ENCODE data around the gene INAFM1.

Gene INAFM1

DNA sequence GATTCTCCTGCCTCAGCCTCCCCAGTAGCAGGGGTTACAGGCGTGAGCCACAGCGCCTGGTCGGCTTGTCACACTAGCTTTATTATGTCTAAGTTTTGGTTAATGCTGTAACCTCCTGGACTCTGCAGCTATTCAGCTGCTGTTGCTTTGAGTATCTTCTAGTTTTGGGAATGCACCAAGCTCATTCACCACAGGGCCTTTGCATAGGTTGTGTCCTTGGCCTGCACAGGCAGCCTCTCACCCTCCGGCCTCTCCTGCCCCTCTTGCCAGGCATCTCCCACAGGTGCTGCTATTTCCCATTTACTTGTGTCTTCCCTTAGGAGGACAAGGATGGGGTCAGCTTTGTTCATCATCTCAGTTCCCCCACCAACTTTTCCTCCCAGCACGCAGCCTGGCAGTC lies 20.7 kb upstream of the INAFM1 start:
- Histone ChIP-seq H3K4me3 (ENCODE audit: low read length) (no peak overlapping the region), H3K4me2 (ENCODE audit: low read length) (no peak overlapping the region), H3K9me3 (ENCODE audit: control insufficient read depth, insufficient read depth, low read length) (no peaks in the 10 kb centered on the region)

DNA sequence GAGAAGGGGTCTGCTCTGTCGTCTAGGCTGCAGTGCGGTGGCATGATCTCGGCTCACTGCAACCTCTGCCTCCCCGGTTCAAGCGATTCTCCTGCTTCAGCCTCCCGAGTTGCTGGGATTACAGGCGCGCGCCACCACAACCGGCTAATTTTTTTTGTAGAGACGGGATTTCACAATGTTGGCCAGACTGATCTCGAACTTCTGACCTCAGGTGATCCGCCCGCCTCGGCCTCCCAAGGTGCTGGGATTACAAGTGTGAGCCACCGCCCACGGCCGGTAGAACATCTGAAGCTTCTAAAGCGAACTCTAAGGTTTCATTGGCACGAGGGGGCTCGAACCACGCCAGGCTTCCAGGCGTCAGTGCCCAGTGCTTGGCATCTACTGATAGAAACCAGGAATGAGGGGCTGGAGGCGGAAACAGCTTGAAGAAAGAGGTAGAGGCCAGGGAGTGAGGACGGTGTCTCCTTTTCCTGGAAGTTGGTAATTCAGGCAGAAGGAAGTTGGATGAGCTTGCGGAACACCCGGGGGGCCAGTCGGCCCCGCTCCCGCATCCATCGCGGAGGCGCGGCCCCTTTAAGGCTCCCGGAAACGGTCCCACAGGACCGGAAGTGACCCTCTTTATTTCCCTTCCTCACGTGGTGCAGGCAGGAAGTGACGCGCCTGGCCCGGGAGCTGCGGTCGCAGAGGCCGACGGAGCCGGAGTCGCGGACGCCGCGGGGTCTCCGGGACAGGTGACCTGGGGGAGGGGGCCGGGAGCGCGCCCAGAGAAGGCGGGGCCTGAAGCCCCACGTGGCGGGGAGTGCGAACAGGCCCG lies 18.6 kb upstream of the INAFM1 start, which contains the start of gene CCDC9:
CCDC9 (plus strand) TSS at position 647 of the 814 bp plus-strand sequence. CDS start 1,876 bp downstream, outside the sequence.
- Histone ChIP-seq H3K9me3 (ENCODE audit: control insufficient read depth, insufficient read depth, low read length) (no peaks in the 10 kb centered on the region), H3K79me2 (ENCODE audit: control insufficient read depth, low read length) (peaks cover 16% of the 10 kb centered on the region), H3K9me2 (replicated peaks; ENCODE audit: control insufficient read depth, low read length) (no peaks in the 10 kb centered on the region), H3F3A (ENCODE audit: control insufficient read depth, insufficient read depth) (peaks cover 5% of the 10 kb centered on the region; the same call in 1 of the 2 replicates), H3K27ac (ENCODE audit: low read depth, low read length) (peak within 1 kb of the TSS; percentile 48), H3K27me3 (ENCODE audit: control insufficient read depth, low read length) (no peaks in the 10 kb centered on the region), H3K4me1 (ENCODE audit: control insufficient read depth, low read length) (peaks cover 16% of the 10 kb centered on the region), H4K20me1 (ENCODE audit: control insufficient read depth, insufficient read depth, low read depth, low read length) (no peaks in the 10 kb centered on the region), H3K4me2 (ENCODE audit: low read length) (peak within 1 kb of the TSS; percentile 79), H3K36me3 (ENCODE audit: control insufficient read depth, low read length) (peaks cover 21% of the 10 kb centered on the region), H3K4me3 (ENCODE audit: low read length) (peak within 1 kb of the TSS; percentile 90)
- TF ChIP-seq, protein P1, sequence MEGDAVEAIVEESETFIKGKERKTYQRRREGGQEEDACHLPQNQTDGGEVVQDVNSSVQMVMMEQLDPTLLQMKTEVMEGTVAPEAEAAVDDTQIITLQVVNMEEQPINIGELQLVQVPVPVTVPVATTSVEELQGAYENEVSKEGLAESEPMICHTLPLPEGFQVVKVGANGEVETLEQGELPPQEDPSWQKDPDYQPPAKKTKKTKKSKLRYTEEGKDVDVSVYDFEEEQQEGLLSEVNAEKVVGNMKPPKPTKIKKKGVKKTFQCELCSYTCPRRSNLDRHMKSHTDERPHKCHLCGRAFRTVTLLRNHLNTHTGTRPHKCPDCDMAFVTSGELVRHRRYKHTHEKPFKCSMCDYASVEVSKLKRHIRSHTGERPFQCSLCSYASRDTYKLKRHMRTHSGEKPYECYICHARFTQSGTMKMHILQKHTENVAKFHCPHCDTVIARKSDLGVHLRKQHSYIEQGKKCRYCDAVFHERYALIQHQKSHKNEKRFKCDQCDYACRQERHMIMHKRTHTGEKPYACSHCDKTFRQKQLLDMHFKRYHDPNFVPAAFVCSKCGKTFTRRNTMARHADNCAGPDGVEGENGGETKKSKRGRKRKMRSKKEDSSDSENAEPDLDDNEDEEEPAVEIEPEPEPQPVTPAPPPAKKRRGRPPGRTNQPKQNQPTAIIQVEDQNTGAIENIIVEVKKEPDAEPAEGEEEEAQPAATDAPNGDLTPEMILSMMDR (IDR thresholded peaks at IDR 0.05; ENCODE audit: low read depth, low read length, poor library complexity, severe bottlenecking): no peak
- TF ChIP-seq EZH2phosphoT487 (IDR thresholded peaks at IDR 0.05; ENCODE audit: borderline replicate concordance, low read length): no peak

More for the DNA sequence above, 20.7 kb upstream of the INAFM1 start:
- Histone ChIP-seq H3K27me3 (ENCODE audit: control insufficient read depth, low read length) (no peaks in the 10 kb centered on the region), H3K36me3 (ENCODE audit: control insufficient read depth, low read length) (peaks cover 4% of the 10 kb centered on the region), H3F3A (ENCODE audit: control insufficient read depth, insufficient read depth) (peaks cover 5% of the 10 kb centered on the region; the same call in 1 of the 2 replicates), H3K9me2 (replicated peaks; ENCODE audit: control insufficient read depth, low read length) (no peaks in the 10 kb centered on the region), H4K20me1 (ENCODE audit: control insufficient read depth, insufficient read depth, low read depth, low read length) (no peaks in the 10 kb centered on the region), H3K4me1 (ENCODE audit: control insufficient read depth, low read length) (peaks cover 23% of the 10 kb centered on the region), H3K27ac (ENCODE audit: low read depth, low read length) (no peak overlapping the region), H3K79me2 (ENCODE audit: control insufficient read depth, low read length) (peaks cover 16% of the 10 kb centered on the region)
- TF ChIP-seq EZH2phosphoT487 (IDR thresholded peaks at IDR 0.05; ENCODE audit: borderline replicate concordance, low read length): no peak
- TF ChIP-seq, protein P1 (IDR thresholded peaks at IDR 0.05; ENCODE audit: low read depth, low read length, poor library complexity, severe bottlenecking): no peak

DNA sequence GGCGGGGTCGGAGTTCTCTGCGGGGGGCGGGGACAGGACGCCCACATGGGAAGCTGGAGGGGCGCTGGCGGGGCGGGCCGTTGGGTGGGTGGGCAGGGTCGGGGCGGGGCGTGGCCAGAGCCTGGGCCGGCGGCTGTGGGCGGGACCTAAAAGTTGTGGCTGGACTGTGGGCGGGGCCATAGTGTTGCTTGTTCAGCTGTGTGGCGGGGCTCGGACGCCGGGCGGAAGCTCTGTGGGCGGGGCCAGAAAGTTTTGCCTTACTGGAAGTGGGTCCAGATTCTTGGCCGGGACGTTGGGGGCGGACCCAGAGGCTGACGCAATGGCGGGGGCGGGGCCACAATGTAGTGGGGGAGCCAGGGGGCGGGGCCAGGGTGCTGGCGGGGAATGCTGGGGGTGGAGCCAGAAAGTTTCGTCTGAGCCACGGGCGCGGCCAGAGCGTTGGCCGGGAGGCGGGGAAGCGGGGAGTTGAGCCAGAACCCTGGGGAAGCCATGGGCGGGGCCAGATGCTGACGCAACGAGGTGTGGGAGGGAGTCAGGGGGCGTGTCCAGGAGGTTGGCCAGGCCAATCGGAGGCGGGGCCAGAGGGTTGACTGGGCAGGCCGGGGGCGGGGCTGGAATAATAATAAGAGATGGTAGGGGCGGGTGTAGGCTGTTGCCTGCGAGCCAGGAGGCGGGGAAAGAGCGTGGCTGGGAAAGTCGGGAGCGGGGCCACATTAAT lies 17.8 kb upstream of the INAFM1 start:
- peak overlapping the region; percentile 79 for H3K4me2 ChIP-seq (ENCODE audit: low read length)

More for the DNA sequence above, 17.8 kb upstream of the INAFM1 start:
- Histone ChIP-seq H3K79me2 (ENCODE audit: control insufficient read depth, low read length) (peaks cover 16% of the 10 kb centered on the region), H3K27ac (ENCODE audit: low read depth, low read length) (peak overlapping the region; percentile 48), H3F3A (ENCODE audit: control insufficient read depth, insufficient read depth) (peaks cover 5% of the 10 kb centered on the region; the same call in 1 of the 2 replicates), H3K36me3 (ENCODE audit: control insufficient read depth, low read length) (peaks cover 24% of the 10 kb centered on the region), H3K4me1 (ENCODE audit: control insufficient read depth, low read length) (peaks cover 17% of the 10 kb centered on the region), H3K9me2 (replicated peaks; ENCODE audit: control insufficient read depth, low read length) (no peaks in the 10 kb centered on the region), H3K4me3 (ENCODE audit: low read length) (peak overlapping the region; percentile 90), H3K9me3 (ENCODE audit: control insufficient read depth, insufficient read depth, low read length) (no peaks in the 10 kb centered on the region), H3K27me3 (ENCODE audit: control insufficient read depth, low read length) (no peaks in the 10 kb centered on the region), H4K20me1 (ENCODE audit: control insufficient read depth, insufficient read depth, low read depth, low read length) (no peaks in the 10 kb centered on the region)
- TF ChIP-seq EZH2phosphoT487 (IDR thresholded peaks at IDR 0.05; ENCODE audit: borderline replicate concordance, low read length): no peak
- TF ChIP-seq, protein P1 (IDR thresholded peaks at IDR 0.05; ENCODE audit: low read depth, low read length, poor library complexity, severe bottlenecking): no peak

Data from DOHH2 (cell line).